IPS-18c (cell line): ENCODE data around the gene WWP2.
"Not testable (repeated sequence)": the region's sequence is repeated elsewhere in the genome, so short reads cannot be mapped to it uniquely, and the experiment has no call there.

Experiments
- H3K4me3 ChIP-seq: 2 replicates; pipeline ENCODE4 v1.7.0; 2013; ENCODE audit warnings: low read depth, mild to moderate bottlenecking, low read length, moderate library complexity; ENCODE audit not compliant: insufficient read depth
- H3K9me3 ChIP-seq: one replicate; pipeline ENCODE4 v1.6.1; 2013; ENCODE audit warnings: mild to moderate bottlenecking, low read length, moderate library complexity; ENCODE audit not compliant: control insufficient read depth, insufficient read depth

Gene WWP2

DNA sequence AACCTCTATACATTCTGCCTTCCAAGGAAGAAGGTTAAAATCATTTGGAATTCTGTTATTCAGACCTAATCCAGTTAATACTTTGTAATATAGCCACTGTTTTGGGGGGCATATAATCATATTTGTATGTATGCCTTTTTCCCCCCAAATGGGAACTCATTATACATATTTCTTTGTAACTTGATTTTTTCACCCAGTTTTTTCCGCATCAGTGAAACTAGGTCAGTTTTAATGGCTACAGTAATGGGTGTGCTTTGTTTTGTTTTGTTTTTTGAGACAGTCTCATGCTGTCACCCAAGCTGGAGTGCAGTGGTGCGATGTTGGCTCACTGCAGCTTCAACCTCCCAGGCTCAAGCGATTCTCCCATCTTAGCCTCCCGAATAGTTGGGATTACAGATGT, 54.9 kb downstream of the WWP2 start:
- Histone ChIP-seq H3K4me3 (no peak overlapping the region), H3K9me3 (no peaks in the 10 kb centered on the region)

DNA sequence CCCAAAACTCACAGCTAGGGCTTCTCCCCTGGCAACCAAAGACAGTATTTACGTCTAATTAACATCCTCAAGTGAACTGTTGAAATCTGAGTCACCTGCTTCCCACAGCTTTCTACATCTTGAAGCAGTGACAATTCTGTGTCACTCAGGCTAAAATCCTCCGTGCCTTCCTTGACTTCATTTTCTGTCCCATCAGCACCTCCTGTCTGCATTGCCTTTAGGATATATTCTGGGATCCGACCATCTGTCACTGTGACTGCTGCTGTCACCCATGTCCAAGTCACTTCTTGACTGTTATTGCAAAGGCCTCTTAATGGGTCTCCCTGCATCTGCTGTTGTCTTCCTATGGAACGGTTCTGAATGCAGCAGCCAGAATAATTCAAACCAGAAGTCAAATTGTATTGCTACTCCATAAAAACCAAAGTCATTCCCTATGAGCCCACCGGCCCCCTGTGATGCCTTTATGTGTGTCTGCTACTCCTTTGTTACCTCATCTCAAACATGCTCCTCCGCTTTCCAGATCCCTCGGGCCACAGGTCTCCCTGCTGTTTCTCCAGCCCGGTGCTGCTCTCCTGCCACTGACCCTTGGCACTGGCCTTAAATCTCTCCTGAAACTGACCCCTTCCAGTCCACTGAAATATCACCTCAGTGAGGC, 56.9 kb downstream of the WWP2 start:
- H3K9me3 ChIP-seq, result no peaks in the 10 kb centered on the region
- no peak overlapping the region for H3K4me3 ChIP-seq

DNA sequence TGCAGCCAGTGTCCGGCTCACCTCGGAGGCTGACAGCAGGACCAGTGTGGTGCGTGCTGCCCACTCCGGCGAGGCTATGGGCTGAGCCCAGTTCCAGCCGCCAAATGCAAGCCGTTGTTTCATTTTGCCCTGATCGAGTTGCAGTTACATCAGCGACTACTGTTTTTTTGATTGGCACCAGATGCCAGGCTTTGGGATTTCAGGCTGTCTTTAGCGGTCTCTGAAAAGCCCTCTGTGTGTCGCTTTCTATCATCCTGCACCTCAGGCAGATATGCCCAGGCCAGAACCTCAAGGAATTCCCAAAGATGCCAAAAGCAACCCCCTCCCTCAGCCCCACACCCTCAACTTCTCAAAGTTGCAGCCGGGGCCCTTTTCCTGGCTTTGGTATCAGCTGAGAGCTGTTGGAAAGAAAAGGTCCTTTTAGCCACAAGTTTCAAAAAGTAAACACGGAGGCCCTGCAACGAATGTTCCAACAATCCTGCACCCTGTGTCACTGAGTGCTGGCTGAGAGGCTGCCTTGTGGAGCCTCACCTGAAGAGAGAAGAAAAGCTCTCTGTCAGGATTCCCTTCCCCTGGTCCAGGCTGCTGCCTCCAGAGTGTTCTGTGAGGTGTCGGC, 58.9 kb downstream of the WWP2 start:
- H3K4me3 ChIP-seq, result no peak overlapping the region
- no peaks in the 10 kb centered on the region for H3K9me3 ChIP-seq

DNA sequence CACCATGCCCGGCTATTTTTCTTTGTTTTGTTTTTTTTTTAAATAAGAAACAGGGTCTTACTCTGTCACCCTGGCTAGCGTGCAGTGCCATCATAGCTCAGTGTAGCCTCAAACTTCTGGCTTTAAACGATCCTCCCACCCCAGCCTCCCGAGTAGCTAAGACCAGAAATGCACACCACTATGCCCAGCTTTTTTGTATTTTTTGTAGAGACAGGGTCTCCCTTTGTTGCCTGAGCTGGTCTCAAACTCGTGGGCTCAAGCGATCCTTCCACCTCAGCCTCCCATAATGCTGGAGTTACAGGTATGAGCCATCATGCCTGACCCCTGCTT, 59.7 kb downstream of the WWP2 start:
- Histone ChIP-seq H3K4me3 (no peak overlapping the region), H3K9me3 (no peaks in the 10 kb centered on the region)

DNA sequence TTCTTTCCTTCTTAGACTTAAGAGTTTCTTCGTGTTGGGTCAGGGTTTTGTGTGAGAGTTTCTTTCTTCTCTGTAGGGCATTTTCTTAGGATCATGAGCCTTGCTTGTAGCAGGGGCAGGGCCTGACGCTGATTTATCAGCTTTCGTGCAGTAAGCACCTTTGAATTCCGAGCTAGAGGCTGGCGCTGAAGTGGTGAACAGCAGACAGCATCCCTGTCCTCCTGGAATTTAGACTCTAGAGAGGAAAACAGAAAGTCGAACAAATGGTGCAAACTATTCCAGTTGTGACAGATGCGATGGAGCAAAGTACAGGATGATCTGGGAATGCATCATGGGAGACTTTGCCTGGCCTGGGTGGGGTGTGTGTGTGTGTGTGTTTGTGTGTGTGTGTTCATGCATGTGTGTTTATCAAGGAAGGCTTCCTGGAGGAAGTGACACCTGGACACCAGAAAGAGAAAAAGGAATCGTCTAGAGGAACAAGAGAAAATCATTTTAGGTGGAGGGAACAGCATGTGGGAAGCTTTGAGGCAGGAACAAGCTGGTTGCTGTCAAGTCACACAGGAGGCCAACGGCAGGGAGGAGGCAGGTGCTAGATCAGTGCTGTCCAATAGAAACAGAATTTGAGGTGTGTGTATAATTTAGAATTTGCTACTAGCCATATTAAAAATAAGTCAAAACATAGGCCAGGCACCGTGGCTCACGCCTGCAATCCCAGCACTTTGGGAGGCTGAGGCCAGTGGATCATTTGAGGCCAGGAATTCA, 60.2 kb downstream of the WWP2 start:
- H3K9me3 ChIP-seq, result no peaks in the 10 kb centered on the region
- H3K4me3 ChIP-seq, result no peak overlapping the region

DNA sequence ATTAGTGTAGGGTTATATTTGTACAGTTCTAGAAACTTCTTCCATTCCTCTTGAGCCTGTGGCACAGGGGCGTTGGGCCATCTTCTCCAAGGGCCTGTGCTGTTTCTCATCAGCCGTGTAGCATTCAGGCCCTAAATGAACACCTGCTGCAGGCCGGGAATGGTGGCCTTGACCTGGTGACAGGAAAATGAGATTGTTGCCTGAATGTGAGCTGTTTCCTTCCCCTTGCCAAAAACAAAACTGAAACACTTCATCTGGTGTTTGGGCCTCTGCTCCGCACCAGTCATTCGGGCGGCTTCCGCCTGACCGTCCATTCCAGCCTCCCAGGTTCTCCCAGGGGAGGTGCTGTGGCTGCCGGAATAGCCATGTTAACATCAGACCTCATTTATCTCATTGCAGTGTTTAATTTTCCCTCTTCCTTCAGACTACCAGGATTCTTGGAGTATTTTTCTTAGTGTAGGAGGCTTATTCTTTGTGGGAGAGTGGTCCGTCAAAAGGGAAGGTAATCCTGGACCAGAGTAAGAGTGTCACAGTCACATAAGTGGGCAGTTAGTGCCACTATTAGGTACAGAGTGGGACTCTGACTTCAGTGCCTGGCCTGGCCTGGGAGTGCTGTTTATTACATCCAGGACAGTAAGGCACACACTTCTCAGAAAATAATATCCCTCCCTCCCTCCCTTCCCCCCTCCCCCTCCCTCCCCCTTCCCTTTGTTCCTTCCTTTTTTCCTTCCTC, 61.9 kb downstream of the WWP2 start:
- Histone ChIP-seq H3K9me3 (no peaks in the 10 kb centered on the region), H3K4me3 (no peak overlapping the region)

DNA sequence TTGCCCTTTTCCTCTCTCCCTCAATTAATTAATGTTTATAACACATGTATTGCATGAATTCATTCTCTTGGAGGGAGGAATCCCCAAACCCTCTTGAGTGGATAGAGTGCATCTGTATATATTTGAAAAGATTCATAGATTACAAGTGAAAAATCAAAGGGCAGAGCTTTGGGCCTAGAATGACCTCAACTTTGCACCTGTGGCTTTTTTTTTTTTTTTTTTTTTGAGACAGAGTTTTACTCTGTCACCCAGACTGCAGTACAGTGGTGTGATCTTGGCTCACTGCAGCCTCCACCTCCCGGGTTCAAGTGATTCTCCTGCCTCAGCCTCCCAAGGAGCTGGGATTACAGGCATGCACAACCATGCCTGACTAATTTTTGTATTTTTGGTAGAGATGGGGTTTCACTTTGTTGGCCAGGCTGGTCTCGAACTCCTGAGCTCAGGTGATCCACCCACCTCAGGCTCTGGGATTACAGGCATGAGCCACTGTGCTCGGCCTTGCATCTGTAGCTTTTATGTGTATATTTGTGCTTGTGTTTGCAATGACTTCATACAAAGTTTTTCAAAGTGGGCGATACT, 62.5 kb downstream of the WWP2 start:
- not testable (repeated sequence) for H3K4me3 ChIP-seq, H3K9me3 ChIP-seq

DNA sequence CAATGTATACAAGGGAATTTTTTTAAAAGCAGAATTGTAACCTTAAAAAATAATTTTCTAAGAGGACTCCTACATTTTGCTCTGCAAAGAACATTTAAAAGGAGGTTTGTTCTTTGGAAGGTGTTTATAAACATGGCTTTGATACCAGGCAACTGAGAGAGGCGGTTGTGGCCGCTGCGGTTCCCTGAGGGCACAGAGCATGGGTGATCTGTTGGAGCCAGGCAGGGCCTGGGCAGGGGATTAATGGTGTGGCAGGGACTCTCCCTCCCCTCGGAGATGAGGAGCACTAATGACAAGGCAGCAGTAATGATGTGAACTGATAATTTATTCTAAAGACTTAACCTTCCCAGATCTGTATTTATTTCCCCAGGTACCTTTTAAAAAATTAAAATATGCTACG, 65.4 kb downstream of the WWP2 start:
- H3K9me3 ChIP-seq, result no peaks in the 10 kb centered on the region
- no peak overlapping the region for H3K4me3 ChIP-seq

DNA sequence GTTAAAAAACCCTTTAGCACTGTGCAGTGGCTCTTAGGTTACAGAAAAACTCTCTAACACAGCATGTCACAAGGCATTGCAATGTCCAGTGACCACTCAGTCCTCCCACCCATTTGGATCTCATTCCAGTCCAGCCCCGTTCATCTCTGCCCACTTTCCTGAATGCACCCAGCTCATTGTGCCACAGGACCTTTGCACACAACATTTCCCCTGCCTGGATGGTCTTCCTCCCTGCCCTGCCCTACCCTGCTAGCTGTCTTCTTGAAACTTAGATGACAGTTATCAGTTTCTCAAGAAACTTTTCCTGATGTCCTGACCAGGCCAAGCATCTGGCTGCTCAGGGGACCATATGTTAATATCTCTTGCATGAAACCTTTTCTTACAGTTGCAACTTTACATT, 67.2 kb downstream of the WWP2 start:
- Histone ChIP-seq H3K4me3 (no peak overlapping the region), H3K9me3 (no peaks in the 10 kb centered on the region)

DNA sequence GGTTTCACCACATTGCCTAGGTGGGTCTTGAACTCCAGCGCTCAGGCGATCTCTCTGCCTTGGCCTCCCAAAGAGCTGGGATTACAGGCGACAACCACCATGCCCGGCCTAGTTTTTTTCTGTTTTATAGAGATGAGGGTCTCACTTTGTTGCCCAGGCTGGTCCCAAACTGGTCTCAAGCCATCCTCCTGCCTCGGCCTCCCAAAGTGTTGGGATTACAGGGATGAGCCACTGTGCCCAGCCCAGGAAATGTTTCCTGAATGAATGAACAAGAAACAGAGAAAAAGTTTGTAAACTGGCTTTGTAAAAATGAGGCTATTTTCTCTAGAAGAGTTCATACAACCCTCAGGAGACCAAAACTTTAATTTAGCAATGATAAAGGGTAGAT, 68.0 kb downstream of the WWP2 start:
- no peak overlapping the region for H3K4me3 ChIP-seq
- no peaks in the 10 kb centered on the region for H3K9me3 ChIP-seq

DNA sequence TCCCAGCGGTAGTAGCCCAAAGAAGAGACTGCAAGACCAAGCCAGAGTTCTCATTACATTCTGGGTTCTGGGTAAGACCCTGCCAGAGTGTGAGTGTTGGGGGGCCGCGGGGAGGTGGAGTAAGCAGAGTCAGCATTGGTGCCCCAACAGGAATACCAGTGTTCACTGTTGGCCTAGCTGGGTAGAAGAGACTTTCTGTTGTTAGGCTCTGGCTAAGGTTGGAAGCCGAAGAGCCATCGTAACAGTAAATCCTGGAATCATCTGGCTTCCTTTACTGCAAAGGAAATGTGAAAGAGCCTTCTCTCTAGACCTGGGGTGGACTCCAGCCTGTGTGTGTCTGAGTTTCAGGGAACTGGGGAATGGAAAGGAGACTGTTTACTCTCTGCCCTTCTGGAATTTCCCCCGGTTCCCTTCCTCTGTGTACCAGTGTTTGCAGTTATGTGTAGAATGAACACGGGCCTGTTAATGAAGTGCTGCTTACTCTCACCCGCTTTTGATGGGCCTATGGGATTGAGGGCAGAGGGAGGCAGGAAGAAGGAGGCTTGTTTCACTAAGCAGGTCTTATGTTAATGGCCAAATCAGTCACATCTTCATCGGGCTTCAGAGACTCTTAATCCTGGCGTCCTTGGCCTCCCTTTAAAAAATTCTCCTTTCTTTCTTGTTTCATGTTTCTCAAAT, 68.5 kb downstream of the WWP2 start:
- Histone ChIP-seq H3K9me3 (no peaks in the 10 kb centered on the region), H3K4me3 (no peak overlapping the region)

DNA sequence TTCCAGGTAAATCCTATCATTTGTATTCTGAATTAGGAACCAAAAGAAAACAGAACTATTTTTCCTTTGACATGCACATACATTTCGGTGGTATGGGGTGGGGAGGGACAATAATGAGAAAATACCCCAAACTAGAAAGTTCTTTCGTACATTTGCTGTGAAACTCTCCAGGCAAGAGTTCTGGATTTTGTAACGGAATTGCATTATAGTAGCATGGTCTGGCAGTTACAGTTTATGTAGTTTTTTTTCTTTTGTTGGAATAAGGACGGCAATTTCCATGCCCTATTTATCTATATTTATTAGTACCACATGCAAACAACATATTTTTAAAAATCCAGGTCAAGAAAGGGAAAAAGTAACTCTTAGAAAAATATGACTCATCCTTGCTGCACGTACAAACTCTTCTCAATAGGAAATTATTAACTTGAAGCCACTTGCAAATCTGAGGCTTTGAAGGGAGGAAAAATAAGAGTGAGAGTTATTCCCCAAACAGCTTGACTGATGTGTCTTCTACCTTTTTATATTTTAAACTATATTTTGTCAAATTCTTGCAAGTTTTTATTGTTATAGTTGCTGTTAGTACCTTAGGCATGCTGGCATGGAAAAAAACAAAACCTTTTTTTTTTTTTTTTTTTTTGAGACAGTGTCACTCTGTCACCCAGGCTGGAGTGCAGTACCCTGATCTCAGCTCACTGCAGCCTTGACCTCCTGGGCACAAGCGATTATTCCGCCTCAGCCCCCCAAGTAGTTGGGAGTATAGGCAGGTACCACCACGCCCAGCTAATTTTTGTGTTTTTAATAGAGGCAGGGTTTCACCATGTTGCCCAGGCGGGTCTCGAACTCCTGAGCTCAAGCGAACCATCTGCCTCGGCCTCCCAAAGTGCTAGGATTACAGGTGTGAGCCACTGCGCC, 69.3 kb downstream of the WWP2 start:
- H3K4me3 ChIP-seq, result no peak overlapping the region
- H3K9me3 ChIP-seq, result no peaks in the 10 kb centered on the region

DNA sequence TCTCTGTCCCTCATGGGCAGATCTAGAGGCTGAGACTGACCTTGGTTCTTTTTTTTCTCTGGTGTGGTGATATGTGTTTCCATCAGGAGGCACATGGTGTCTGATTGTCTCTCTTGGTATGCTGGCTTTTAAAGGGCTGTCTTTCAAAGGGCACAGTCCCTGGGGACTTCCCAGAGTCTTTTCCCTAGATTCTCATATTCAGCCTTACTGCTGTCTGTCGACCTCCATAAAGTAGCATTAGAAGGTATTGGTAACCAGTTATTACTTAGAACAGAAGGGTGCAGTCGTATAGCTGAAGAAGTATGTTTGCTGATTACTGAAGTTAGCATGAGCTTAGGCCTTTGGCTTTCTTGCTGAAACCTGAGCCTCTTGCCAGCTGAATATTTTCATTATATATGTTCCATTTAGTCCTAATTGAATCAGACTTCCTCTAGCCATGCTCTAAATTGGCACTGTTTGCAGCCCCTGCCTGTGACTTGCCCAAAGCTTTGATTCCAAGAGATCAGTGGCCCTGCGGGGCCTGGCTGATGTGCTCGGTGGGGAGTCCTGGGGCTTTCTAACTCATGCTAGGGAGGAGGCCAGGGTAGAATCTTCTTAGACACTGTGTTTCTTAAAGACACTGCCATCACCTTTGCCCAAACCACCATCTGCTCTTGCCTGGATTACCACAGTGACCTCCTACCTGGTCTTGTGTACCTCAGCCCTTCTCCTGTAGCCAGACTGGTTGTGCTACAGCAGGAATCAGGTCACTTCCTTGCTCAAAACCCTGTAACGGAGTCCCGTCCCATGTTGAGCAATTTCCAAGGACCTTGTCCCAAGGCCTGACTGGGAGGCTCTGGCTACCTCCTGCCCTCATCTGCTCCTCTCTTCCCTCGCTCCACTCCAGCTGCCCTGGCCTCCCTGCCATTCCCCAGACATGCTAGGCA, 71.5 kb downstream of the WWP2 start:
- Histone ChIP-seq H3K9me3 (no peaks in the 10 kb centered on the region), H3K4me3 (no peak overlapping the region)

DNA sequence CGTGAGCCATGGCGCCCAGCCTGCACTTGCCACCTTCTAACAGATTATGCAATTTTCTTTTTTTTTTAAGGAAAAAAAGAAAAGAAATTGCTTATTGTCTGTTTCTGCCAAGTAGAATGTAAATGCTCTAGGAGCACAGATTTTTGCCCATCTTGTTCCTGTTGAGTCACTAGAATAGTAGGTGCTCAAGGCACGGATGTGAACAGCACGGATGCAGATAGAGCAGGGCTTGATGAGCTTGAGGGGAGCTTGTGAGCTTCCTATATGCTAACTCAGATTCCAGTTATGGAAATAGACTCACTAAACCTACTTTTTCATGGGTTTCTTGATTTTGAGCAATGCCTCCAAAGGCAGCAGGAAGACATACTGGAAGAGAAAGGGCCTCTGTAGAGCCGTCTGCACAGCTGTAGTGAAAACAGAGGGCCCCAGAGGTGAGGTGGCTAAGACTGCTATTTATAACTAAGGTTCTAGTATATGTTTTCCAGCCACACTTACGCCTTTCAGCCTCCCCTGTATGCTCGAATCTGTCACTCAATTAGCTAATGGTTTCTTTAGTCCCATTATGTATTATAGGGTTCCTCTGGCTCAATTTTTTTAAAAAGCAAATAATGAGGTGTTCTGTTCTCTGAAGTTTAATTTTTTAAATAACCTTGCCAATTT, 72.8 kb downstream of the WWP2 start:
- Histone ChIP-seq H3K9me3 (no peaks in the 10 kb centered on the region), H3K4me3 (no peak overlapping the region)

DNA sequence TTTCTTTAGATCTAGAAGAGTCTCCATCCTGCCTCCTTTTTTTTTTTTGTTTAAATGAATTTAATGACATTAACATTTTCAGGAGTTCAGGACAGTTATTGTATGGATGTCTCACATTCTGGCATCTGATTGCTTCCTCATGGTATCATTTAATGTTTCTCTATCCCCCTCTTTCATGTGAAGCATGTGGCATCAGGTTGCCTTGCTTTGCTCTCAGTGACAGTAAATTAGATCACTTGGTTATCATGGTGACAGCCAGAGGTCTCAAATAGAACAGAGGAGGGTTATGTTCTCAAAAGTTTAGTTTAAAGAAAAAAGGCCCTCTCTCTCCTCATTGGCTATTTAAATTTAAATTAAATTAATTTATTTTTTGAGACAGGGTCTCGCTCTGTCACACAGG, 74.1 kb downstream of the WWP2 start:
- Histone ChIP-seq H3K4me3 (no peak overlapping the region), H3K9me3 (no peaks in the 10 kb centered on the region)
